K562 (cell line): Measurements from ENCODE around the gene KRTAP19-8. TPM values are rescaled to one million over a fixed set of nuclear protein-coding genes. Genes with fewer than 3 reads are reported as not detected.

Experiments
- MTA2 ChIP-seq: fragments of 450-650 bp; IDR thresholded peaks from 2 replicates; pipeline ENCODE4 v1.6.1; 2016; ENCODE audit warnings: low read depth
- SAFB ChIP-seq: fragments of 200-400 bp; formaldehyde crosslinking; IDR thresholded peaks from 2 replicates; pipeline ENCODE4 v1.6.1; 2017; ENCODE audit warnings: low read depth, low read length, borderline replicate concordance
- SNIP1 ChIP-seq: fragments of 450-650 bp; IDR thresholded peaks from 2 replicates; pipeline ENCODE4 v1.7.1; 2017; ENCODE audit warnings: low read depth, mild to moderate bottlenecking
- THAP12 ChIP-seq: fragments of 250-450 bp; sonication (Bioruptor Pico); IDR thresholded peaks from 2 replicates; pipeline ENCODE4 v1.9.0; 2021; ENCODE audit warnings: mild to moderate bottlenecking, inconsistent platforms
- ZNF561 ChIP-seq: fragments of 450-650 bp; formaldehyde crosslinking; conservative IDR thresholded peaks from 2 replicates; pipeline ENCODE4 v1.4.0; 2020; ENCODE audit warnings: mild to moderate bottlenecking, moderate library complexity
- ZNF766 ChIP-seq: fragments of 200-800 bp; sonication (Bioruptor generic); conservative IDR thresholded peaks from 2 replicates; pipeline ENCODE4 v1.6.1; 2016; ENCODE audit warnings: missing genetic modification characterization, missing compliant biosample characterization
- polyA plus RNA-seq, 8 experiments: library from polyadenylated mRNA; depleted of rRNA in 4 of 8; stranded (reverse) in 5 of 8; unstranded in 3 of 8; fragments of >200 nt; fragmentation: Nextera tagmentation in 2 of 8; fragmentation: Illumina TruSeq in 1 of 8; extraction: Ambion mirVana in 2 of 8; extraction: Trizol in 1 of 8; gene quantifications; 2 replicates each; pipeline versions ENCODE4 v1.2.1 to v1.2.3, GENCODE V29; 2011 to 2014; ENCODE audit warnings: inconsistent platforms in 1 of 8, missing spikeins in 1 of 8
- total RNA-seq, 7 experiments: library from RNA; depleted of rRNA in 6 of 7; stranded (reverse); fragments of >200 nt in 6 of 7; fragmentation: Illumina TruSeq in 2 of 7; extraction: Trizol in 2 of 7; gene quantifications; 2 replicates each; pipeline versions ENCODE4 v1.2.1 to v1.2.3, GENCODE V29; 2011 to 2021; ENCODE audit warnings: low replicate concordance in 1 of 7
- TF ChIP-seq, protein P1 (sequence below), 2 experiments: fragments of 450-650 bp; conservative IDR thresholded peaks; 2 replicates each; pipeline ENCODE4 v1.6.1; 2017; ENCODE audit warnings: mild to moderate bottlenecking in 2 of 2, moderate library complexity in 2 of 2

KRTAP19-8 gene
- total and polyA plus RNA-seq, 9 of the 15 experiments (the other 6 are each of a cell fraction or from before 2014, with no cell fraction given) = not detected

DNA sequence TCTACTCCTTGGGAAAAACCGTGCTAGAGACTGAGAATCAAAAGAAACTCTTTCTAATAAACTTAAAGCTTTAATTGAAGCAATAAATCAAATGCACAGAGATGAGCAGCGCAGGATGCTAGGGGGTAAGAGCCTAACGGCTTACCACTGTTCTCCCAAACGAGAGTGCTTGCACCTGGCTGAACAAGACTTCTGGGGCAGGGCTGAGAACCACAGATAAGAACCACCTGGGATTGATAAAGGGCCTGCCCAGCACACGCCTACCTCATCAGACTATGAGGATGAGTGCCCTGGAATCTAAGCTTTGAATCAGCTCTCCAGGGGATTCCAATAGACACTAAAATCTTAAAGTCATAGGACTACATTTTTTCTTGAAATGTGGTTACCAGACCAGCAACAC, 43.3 kb downstream of the KRTAP19-8 start (continued):
- TF ChIP-seq THAP12 = no peak
- TF ChIP-seq SNIP1 = no peak
- TF ChIP-seq, protein P1, sequence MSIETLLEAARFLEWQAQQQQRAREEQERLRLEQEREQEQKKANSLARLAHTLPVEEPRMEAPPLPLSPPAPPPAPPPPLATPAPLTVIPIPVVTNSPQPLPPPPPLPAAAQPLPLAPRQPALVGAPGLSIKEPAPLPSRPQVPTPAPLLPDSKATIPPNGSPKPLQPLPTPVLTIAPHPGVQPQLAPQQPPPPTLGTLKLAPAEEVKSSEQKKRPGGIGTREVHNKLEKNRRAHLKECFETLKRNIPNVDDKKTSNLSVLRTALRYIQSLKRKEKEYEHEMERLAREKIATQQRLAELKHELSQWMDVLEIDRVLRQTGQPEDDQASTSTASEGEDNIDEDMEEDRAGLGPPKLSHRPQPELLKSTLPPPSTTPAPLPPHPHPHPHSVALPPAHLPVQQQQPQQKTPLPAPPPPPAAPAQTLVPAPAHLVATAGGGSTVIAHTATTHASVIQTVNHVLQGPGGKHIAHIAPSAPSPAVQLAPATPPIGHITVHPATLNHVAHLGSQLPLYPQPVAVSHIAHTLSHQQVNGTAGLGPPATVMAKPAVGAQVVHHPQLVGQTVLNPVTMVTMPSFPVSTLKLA (conservative IDR thresholded peaks at IDR 0.05) = no peak
- TF ChIP-seq ZNF766 (CRISPR knock-in tag) = no peak
- TF ChIP-seq MTA2 = no peak
- no peak for TF ChIP-seq SAFB
- TF ChIP-seq ZNF561 (CRISPR knock-in tag) = no peak
